K562 (cell line): Measurements from ENCODE around the gene CUX1. TPM values are rescaled to one million over a fixed set of nuclear protein-coding genes. Genes with fewer than 3 reads are reported as not detected.

ENCODE experiments used
- ATAC-seq: fragments of 200-7000 bp; cut with Tn5 transposase; 3 replicates; pipeline ENCODE4 v1.9.1; 2020; ENCODE audit warnings: moderate library complexity
- BruUV-seq: library from RNA; stranded (reverse); fragments of 400-500 nt; replicated peaks from 2 replicates; lab custom pipeline; 2021; lab: Mats Ljungman, UMichigan
- CTCF ChIA-PET: fragments of 300-600 bp; formaldehyde crosslinking; extraction: SDS; loops from one replicate; lab custom pipeline; 2021; ENCODE audit warnings: low intra/inter-chr PET ratio; lab: Yijun Ruan, JAX
- POLR2A ChIA-PET: fragments of 300-600, 350-650 bp; sonication (Branson Sonifier 250); formaldehyde crosslinking; extraction: SDS; loops from one replicate; lab custom pipeline; 2021; ENCODE audit warnings: antibody characterized with exemption, inconsistent platforms; lab: Yijun Ruan, JAX
- DNase-seq, 4 experiments: peaks; one replicate each; pipeline versions ENCODE4 v3.0.0 to v3.0.0-alpha.2; 2011 to 2018; ENCODE audit warnings: low spot score in 3 of 4, mixed read lengths in 3 of 4; ENCODE audit errors: extremely low read depth in 1 of 4
- FAIRE-seq: peaks from 2 replicates; lab custom pipeline; 2011; peaks lifted over from hg19 to GRCh38; lab: Jason Lieb, UNC
- H2AFZ ChIP-seq: 2 replicates; pipeline ENCODE4 v1.6.0; 2011; ENCODE audit warnings: low read depth, low read length, control low read depth, inconsistent platforms
- H3K27ac ChIP-seq: fragments of 200-600 bp; 3 replicates; pipeline ENCODE4 v1.8.0; 2011; ENCODE audit warnings: low read depth, mild to moderate bottlenecking, control low read depth, inconsistent platforms, low read length, moderate library complexity, mixed read lengths; ENCODE audit errors: extremely low read depth
- H3K27me3 ChIP-seq, 2 experiments: fragments of 300-600 bp in 1 of 2; 2 replicates in 1 of 2; 3 replicates in 1 of 2; pipeline versions ENCODE4 v1.6.0 to v1.8.0; 2011; ENCODE audit warnings: inconsistent platforms in 2 of 2, low read length in 2 of 2, mild to moderate bottlenecking in 1 of 2, mixed read lengths in 1 of 2, moderate library complexity in 1 of 2; ENCODE audit not compliant: control insufficient read depth in 2 of 2, insufficient read depth in 2 of 2
- H3K36me3 ChIP-seq: fragments of 300-600 bp; 3 replicates; pipeline ENCODE4 v1.8.0; 2011; ENCODE audit warnings: mild to moderate bottlenecking, low read length, inconsistent platforms; ENCODE audit not compliant: control insufficient read depth, insufficient read depth
- H3K4me1 ChIP-seq, 2 experiments: fragments of 200-600 bp in 1 of 2; replicated peaks in 1 of 2; 2 replicates in 1 of 2; 3 replicates in 1 of 2; pipeline versions ENCODE4 v1.5.1 to v1.8.0; 2011; ENCODE audit warnings: inconsistent platforms in 2 of 2, low read length in 2 of 2, mild to moderate bottlenecking in 1 of 2, mixed read lengths in 1 of 2, moderate library complexity in 1 of 2; ENCODE audit not compliant: control insufficient read depth in 2 of 2, insufficient read depth in 2 of 2
- H3K4me2 ChIP-seq: 2 replicates; pipeline ENCODE4 v1.6.1; 2011; ENCODE audit warnings: low read length, control low read depth, inconsistent platforms, mixed read lengths; ENCODE audit not compliant: insufficient read depth
- H3K4me3 ChIP-seq: fragments of 200-600 bp; sonication (generic), shearing (Covaris generic); 2 replicates; pipeline ENCODE4 v1.5.1; 2016; ENCODE audit warnings: control low read depth, inconsistent platforms
- H3K79me2 ChIP-seq: fragments of 200-600 bp; 3 replicates; pipeline ENCODE4 v1.8.0; 2011; ENCODE audit warnings: low read length, inconsistent platforms; ENCODE audit not compliant: control insufficient read depth, insufficient read depth
- H3K9ac ChIP-seq, 2 experiments: 2 replicates each; pipeline versions ENCODE4 v1.6.0 to v1.6.1; 2011; ENCODE audit warnings: low read depth in 2 of 2, low read length in 2 of 2, control low read depth in 1 of 2, inconsistent platforms in 1 of 2, mild to moderate bottlenecking in 1 of 2, mixed read lengths in 1 of 2; ENCODE audit not compliant: insufficient read depth in 1 of 2
- H3K9me1 ChIP-seq: one replicate; pipeline ENCODE4 v1.6.0; 2011; ENCODE audit warnings: inconsistent platforms, mild to moderate bottlenecking, low read length, moderate library complexity; ENCODE audit not compliant: control insufficient read depth, insufficient read depth
- H3K9me3 ChIP-seq: replicated peaks from 2 replicates; pipeline ENCODE4 v1.5.1; 2011; ENCODE audit warnings: low read depth, low read length, inconsistent platforms; ENCODE audit not compliant: control insufficient read depth, insufficient read depth
- H4K20me1 ChIP-seq: replicated peaks from 2 replicates; pipeline ENCODE4 v1.6.1; 2011; ENCODE audit warnings: low read length, inconsistent platforms, mixed read lengths; ENCODE audit not compliant: control insufficient read depth, insufficient read depth
- SNRNP70 ChIP-seq: fragments of 200-400 bp; formaldehyde crosslinking; optimal IDR thresholded peaks from 2 replicates; pipeline ENCODE3; 2017; ENCODE audit warnings: low read depth, low read length
- ZNF232 ChIP-seq: sonication (generic); formaldehyde crosslinking; IDR thresholded peaks from 2 replicates; pipeline ENCODE4 v1.8.0; 2022; ENCODE audit warnings: mild to moderate bottlenecking, missing genetic modification reagents
- WGBS: fragments of 100-300 bp; shearing (Covaris generic); methylation state at CpG from one replicate; pipeline ENCODE4 v1.1.6; 2016; ENCODE audit warnings: low coverage, mixed read lengths; ENCODE audit not compliant: insufficient coverage; ENCODE audit errors: missing lambda C conversion rate; 5-methylcytosine and 5-hydroxymethylcytosine counted together
- in situ Hi-C: fragments of 300-500 bp; cut with MboI; formaldehyde crosslinking; loops from 4 replicates; pipeline ENCODE4 v1.15.0; 2018; ENCODE audit warnings: inconsistent platforms, mixed read lengths
- intact Hi-C: fragments of 100-400 bp; cut with micrococcal nuclease; formaldehyde crosslinking; loops from 2 replicates; pipeline ENCODE4 v1.14.2; 2022
- polyA plus RNA-seq, 8 experiments: library from polyadenylated mRNA; depleted of rRNA in 4 of 8; stranded (reverse) in 5 of 8; unstranded in 3 of 8; fragments of >200 nt; fragmentation: Nextera tagmentation in 2 of 8; fragmentation: Illumina TruSeq in 1 of 8; extraction: Ambion mirVana in 2 of 8; extraction: Trizol in 1 of 8; gene quantifications; 2 replicates each; pipeline versions ENCODE4 v1.2.1 to v1.2.3, GENCODE V29; 2011 to 2014; ENCODE audit warnings: inconsistent platforms in 1 of 8, missing spikeins in 1 of 8
- total RNA-seq, 7 experiments: library from RNA; depleted of rRNA in 6 of 7; stranded (reverse); fragments of >200 nt in 6 of 7; fragmentation: Illumina TruSeq in 2 of 7; extraction: Trizol in 2 of 7; gene quantifications; 2 replicates each; pipeline versions ENCODE4 v1.2.1 to v1.2.3, GENCODE V29; 2011 to 2021; ENCODE audit warnings: low replicate concordance in 1 of 7
- TF ChIP-seq, protein P1 (sequence below): fragments of 250-450 bp; sonication (Bioruptor Pico); IDR thresholded peaks from 2 replicates; pipeline ENCODE4 v1.6.1; 2021; ENCODE audit warnings: mild to moderate bottlenecking

The CUX1 gene
- total and polyA plus RNA-seq, 9 of the 15 experiments (the other 6 are each of a cell fraction or from before 2014, with no cell fraction given): 3.6 to 55.3 (median 25.2) TPM

DNA sequence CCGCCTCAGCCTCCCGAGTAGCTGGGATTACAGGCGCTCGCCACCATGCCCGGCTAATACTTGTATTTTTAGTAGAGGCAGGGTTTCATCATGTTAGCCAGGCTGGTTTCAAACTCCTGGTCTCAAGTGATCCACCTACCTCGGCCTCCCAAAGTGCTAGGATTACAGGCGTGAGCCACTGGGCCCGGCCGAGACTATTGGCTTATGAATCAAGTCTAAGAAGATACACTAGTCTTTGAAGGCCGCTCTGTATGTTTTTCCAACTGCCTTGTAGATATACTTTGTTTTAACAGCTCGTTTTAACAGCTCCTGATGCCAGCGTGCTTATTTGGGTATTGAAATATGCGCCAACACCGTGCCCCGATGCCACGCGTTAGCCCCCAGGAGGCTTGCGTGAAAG lies 332.8 kb downstream of the CUX1 start:
- POLR2A ChIA-PET: interaction anchor here (2.8 kb wide), 1 partner anchor 13 kb away, joined by 10 read pairs; no protein-coding TSS in a partner anchor
- Histone ChIP-seq H2AFZ (no peak overlapping the region), H3K27ac (no peak overlapping the region), H3K9ac (no peak overlapping the region), H3K9me1 (peaks cover 3% of the 10 kb centered on the region), H3K36me3 (peaks cover 20% of the 10 kb centered on the region), H3K9me3 (no peaks in the 10 kb centered on the region), H3K79me2 (no peaks in the 10 kb centered on the region), H4K20me1 (no peaks in the 10 kb centered on the region), H3K4me2 (no peak overlapping the region), H3K4me3 (no peak overlapping the region), H3K4me1 (peaks cover 13 to 23% of the 10 kb centered on the region in 2 experiments; a peak in 4 of 5 replicates), H3K27me3 (no peaks in the 10 kb centered on the region)
- no TSS peak for BruUV-seq
- DNase-seq (no peak), ATAC-seq (no peak), FAIRE-seq (no peak)
- intact Hi-C loops: no loop called here
- TF ChIP-seq, protein P1, sequence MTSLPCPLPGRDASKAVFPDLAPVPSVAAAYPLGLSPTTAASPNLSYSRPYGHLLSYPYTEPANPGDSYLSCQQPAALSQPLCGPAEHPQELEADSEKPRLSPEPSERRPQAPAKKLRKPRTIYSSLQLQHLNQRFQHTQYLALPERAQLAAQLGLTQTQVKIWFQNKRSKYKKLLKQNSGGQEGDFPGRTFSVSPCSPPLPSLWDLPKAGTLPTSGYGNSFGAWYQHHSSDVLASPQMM (CRISPR knock-in tag): no peak
- TF ChIP-seq ZNF232 (CRISPR knock-in tag) (0 out of 2 replicates have a peak, but pooled peaks have one; percentile 37), SNRNP70 (no peak)
- 95% methylated on average over 18 of the region's 18 CpGs for WGBS
- CTCF ChIA-PET: no interaction called here
- in situ Hi-C loops: no loop called here
